ACHN (cell line): ENCODE data around the gene DSCAML1.

Experiments used
- DNase-seq: peaks from one replicate; pipeline ENCODE4 v3.0.0-alpha.2; 2015
- in situ Hi-C: cut with HindIII; loops from 2 replicates; pipeline ENCODE4 v1.10.0; 2017; ENCODE audit warnings: low sequenced_read_pairs, low pct_ligation_motif_present, low pct_unique_long_range_greater_than_20kb

The DSCAML1 gene

DNA sequence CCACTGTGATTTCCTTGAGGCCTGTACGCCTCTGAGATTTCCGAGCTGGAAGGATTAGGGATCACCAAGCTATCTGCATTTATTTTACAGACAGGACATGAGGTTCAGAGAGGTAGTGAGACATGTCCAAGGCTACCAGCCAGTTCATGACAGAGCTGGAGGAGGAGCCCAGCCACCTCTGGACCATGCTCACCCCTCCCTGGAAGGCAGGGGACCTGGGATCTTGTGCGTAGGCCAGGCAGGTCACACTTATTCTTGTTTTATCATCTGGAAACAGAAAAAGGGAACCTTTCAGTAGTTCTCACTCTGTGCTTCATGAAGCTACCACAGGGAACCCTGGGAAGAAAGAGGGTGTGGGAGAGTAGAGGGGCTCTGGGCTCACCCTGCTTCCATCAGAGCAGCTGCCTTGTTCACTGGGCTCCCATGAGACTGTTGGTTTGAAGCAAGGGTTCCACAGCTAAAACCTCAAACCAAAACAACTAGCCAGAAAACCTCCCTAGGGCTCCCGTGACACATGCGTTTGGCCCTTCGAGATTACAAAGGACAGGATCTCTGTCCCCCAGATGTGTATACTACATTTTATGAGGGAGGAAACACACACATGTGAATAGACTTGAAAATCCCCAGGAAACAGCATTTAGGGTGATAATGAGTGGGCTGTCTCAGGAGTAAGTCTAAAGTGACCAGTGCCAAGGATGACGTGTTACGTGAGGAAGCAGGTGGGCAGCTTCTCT lies 106.4 kb downstream of the DSCAML1 start:
- DNase-seq, result no peak
- in situ Hi-C loops, result no loop called here

DNA sequence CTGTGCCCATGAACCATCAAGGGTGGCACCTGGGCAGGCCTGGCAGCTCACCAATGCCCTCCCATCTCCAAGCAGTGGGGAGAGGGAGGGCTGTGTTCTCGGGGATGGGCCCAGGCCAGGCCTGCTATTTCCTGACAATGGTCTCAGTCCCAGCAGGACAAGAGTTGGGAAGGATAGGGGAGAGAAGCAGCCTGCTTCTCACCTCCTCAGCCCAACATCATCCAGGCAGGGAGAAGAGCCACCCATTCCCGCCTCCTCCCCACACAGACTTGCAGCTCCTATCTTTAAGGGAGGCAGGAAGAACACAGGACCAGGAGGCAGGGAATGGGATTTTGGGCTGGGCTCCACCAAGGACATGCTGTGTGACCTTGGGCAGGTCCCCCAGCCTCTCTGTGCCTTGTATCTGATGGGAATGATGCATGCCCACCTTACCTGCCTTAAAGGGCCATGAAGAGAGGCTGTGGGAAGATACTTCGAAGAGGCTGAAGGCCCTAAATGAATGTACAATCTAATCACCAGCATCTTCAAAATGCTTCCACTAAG lies 108.7 kb downstream of the DSCAML1 start:
- no peak for DNase-seq
- in situ Hi-C loops, result no loop called here

DNA sequence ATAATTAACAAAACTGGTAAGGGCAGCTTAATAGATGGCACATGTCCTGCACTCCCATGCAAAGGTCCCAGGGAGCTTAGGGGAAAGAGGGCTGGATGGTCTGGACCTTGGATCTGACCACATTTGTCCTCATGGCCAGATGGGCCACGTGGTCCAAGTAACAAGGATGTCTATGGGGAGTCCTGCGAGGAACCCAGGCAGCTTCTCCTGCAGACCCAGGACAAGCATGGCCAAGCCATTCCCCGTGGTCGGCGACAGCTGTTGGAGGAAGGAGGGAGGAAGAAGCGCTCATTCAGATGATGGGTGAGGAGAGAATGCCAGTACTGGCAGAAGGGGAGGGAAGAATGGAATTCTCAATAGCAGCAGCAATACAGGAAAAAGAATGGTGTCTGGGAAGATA lies 109.2 kb downstream of the DSCAML1 start:
- in situ Hi-C loops, result no loop called here
- no peak for DNase-seq

DNA sequence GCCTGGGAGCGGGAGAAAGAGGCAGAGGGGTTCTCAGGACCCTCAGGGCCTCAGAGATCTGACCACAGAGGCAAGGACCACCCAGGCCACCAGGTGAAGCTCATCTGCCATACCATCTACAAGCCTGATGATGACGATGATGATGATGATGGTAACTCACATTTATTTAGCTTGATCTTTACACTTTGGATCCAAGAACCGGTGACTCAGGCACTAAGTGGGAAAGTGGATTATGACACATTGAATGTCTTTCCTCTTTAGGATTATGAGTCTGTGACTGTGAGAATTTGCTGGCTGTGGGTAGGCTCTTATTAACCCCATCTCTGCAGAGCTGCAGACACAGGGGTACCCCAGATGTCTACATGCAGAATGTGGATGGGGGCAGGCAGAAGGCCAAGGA lies 110.3 kb downstream of the DSCAML1 start:
- in situ Hi-C loops, result no loop called here
- no peak for DNase-seq

DNA sequence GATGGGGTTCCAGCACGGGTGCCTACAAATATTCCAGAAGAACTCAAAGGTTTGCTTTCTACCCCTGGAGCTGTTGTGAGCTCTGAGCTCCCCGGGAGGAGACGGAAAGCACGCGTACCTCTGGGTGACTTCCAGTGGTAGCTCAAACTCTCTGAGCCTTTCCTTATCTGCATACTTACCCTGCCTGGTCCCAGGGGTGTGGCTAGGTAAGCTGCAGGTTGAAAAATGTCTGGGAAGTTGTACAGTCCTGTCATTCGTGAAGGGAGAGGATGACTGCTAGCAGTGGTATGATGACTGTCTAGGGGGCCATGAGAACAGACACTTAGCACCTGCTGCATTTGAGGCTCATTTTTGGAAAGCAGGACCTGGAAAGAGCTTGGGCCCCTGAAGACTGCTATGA lies 111.5 kb downstream of the DSCAML1 start:
- no peak for DNase-seq
- in situ Hi-C loops, result no loop called here

DNA sequence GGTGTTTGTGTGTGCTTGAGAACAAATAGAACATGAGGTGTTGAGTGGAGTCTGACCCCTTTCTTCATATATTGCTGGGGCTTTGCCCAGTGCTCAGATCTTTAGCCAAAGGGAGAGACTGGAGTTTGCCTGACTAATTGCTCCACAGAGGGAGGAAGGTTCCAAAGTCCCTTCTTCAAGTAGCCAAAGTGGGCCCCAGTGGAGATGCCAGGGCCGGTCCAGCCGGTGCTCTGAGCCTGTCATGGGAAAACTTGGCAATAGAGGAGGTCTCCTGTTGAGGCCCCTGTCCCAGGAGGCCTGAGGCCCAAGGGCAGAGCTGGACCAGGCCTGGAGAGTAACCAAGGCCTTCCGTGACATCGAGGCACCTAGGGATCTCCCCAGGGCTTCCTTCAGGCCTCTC lies 112.3 kb downstream of the DSCAML1 start:
- no peak for DNase-seq
- in situ Hi-C loops, result no loop called here

DNA sequence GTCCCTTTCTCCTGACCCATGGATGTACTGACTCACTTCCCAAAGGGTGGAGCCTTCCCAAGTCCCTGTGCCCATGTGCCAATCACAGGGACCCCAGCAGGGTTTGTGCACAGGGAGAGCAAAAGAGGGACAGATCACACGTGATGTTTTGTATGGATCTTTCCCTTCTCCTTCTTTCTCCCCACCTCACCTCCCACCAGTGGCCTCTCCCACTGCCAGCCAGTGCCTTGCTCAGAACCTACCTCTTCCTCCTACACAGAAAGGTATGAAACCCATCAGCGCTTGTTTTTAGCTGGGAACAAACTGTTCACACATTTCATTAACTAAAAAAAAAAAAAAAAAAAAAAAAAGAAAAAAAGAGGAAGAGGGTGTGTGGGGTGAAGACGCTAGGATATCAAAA lies 112.9 kb downstream of the DSCAML1 start:
- DNase-seq, result no peak
- in situ Hi-C loops, result no loop called here

DNA sequence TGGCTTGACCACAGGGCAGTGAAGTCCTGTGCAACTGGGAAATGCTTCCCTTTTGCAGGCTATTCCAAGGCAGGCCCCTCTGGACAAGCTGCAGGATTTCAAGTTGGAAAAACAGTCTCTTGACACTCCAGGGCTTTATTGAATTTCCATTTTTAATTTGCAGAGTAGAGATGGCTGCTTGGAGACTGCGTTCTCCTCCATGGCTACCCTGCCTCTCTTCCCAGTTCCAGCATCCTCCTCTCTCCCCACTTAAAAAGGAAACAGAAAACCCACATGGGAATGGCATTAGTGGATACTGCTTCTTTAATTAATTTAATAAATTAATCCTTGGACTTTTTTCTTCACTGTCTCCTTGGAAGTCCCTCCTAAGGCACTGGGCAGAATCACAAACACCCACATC lies 115.6 kb downstream of the DSCAML1 start:
- no peak for DNase-seq
- in situ Hi-C loops, result no loop called here

DNA sequence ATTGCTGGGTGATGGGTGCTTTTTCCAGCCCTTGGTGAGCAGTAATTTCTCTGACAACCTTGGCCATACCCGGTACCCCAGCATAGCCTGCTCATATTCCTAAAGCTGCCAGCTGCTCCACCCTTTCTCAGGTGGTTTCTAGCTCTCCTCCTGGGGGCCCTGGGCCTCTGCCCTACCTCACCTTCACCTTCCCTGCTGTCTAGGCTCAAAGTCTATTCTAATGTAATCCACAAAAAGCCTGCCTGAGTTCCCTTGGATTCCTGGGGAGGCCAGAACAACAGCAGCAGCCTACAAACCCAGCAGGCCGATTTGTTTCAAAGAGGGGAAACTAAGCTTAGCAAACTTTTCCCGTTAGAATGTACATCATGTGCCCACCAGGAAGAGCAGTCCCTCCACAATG lies 117.6 kb downstream of the DSCAML1 start:
- DNase-seq, result no peak
- in situ Hi-C loops, result no loop called here

DNA sequence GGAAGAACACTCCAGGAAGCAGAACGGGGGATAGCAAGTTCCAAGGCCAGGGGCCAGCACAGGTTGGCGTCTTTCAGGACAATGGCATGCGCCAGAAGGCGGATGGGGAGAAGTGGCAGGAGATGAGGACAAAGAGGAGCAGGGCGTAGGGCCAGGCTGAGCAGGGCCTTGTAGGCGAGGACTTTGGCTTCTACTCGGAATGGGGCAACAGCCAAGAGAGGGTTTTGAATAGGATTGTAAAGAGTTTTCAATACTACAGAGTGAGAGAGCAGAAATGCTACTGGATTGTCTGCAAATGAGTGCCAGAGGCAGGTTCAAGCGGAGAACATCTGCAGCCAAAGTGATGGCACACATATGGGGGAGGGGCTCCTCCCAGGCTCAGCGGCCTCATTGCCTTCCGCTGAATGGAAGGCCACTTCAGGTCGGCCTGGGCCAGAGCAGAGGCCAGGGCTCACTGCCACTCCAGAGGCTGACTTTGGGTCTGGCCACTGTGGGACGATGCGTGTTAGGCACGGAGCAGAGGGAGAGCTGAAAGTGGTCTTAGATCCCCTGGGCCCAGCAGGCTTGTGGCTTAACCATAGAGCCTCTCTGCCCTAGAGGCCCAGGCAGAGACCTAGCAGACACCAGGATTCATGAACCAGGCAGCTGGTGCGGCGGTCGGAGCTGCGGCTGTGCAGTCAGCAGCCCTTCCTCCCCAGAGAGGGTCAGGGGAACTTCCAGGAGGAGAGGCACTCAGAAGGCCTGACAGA lies 118.2 kb downstream of the DSCAML1 start:
- in situ Hi-C loops, result no loop called here
- no peak for DNase-seq

DNA sequence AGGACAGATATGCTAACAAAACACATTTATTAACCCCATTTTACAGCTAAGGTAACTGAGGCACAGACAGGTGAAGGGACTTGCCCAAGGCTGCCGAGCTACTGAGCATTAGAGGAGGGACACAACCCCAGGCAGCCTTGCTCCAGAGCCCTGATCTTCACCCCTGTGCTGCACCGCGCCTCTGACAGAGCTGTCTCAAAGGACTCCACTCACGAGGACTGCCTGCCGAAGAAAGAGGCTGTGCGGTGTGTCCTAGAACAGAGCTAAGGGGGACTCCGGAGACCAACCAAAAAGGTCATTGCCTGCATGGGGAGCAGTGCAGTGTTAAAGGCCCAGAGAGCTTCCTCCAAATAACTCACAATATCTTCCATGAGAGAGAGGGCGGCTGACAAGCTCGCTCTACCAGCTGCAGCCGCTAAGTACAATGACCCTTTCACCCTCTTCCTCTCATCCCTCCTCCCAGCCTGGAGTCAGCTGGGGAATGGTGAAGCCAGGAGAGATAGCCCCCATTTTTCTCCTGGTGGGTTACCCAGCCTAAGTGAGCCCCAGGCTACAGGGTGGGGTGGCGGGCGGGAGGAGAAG lies 119.2 kb downstream of the DSCAML1 start:
- in situ Hi-C loops, result no loop called here
- DNase-seq, result no peak

DNA sequence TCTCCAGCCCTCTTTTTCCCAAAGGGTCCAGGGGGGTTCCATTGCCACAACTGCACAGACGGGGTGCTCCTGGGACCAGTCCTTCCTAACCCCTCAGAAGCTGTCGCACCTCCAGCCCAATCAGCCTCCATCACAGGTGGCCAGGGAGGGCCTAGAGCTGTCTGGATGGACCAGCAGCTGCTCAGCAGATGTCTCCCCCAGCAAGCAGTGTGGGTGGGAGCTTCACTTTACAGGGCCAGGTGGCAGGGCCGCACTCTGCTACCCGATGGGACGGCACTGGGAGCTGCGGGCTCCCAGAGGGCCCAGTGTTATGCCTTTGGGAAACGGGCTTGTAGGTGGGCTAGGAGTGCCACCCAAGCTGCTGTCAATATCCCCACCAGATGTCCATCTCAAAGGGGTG lies 120.5 kb downstream of the DSCAML1 start:
- in situ Hi-C loops, result no loop called here
- no peak for DNase-seq

DNA sequence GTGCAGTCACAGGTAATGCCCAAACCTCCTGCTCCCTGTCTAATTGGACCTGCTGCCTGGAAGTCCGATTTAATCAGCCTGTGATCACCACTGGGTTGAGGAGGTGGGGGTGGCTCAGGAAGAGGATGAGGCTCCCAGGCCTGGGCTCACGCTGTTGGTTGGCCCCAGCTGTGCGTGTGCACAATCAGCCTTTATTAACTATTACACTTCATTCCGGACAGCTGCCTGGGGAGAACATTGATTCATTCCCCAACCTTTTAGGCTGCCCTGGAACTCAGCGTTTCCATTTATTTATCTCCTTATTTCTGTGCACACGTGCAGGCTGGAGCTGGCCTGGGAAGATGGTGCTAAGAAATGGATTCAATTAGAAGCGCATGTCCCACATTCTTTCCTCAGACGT lies 123.4 kb downstream of the DSCAML1 start:
- no peak for DNase-seq

DNA sequence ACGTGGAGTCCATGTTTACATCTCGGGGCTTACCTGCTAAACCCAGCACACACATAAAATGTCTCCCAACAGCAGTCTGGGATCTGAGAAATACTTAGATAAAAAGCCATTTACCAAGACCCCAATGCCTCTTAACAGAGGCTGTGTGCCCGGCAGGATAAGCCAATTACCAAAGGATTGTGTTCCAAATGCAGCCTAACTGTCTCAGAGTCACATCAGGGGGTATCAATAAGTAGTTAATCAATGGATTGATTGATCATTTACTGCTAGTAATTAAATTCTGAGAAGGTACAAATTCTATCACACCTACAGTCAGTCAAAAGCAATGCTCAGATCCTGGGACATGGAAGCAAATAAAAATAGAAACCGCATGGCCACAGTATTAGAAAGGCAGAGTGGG lies 125.6 kb downstream of the DSCAML1 start:
- DNase-seq, result no peak
- in situ Hi-C loops, result no loop called here

More for the DNA sequence above, 123.4 kb downstream of the DSCAML1 start:
- in situ Hi-C loops, result no loop called here

DNA sequence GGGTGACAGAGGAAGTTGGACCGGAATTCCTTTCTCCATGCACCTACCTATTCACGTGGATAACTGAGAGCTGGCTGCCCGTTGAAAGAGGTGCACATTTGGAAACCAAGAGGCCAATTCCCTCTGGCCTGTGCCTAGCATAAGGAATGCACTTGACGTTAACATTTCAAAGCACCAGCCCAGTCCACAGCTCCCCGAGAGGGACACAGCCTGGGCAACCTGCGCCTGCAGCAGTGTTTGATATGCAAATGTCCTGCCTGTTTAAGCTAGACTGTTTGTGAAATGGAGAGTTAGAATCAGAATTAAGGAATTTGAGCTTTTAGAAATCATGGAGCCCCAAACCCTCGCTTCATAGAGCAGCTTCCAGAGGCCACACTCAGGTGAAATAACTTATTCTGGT lies 126.1 kb downstream of the DSCAML1 start:
- in situ Hi-C loops, result no loop called here
- no peak for DNase-seq

DNA sequence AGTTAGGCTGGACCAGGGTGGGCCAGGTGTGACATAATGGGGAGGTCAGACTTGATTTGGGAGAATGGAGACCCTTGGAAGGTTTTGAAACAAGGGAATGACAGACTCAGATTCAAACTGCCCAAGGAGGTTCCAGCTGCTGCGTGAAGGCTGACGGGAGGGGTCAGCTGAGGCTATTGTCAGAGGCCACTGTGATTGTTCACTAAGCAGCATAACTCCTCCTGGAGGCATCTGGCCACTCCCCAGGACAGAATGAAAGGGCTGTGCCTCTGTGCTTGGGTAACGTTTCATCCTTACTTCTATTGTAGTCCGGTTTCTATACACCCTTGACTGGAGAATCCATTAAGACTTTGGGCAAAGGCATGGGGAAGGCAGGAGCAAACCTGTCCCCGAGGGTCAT lies 126.6 kb downstream of the DSCAML1 start:
- no peak for DNase-seq
- in situ Hi-C loops, result no loop called here

DNA sequence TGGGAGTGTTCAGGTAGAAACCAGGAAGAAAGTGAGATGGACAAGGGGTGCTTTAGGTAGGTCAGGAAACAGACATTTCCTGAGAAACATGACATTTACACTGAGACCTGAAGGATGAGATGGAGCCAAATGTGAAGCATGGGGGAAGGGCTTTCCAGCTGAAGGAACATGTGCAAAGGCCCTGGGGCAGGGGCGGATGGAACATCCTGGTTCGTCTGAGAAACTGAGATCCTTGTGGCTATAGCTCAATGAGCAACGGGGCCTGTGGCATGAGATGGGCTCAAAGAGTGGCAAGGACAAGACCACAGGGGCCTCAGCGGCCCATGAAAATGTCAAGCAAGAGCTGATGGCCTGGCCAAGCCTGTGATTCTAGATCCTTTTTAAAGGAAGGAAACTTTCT lies 127.4 kb downstream of the DSCAML1 start:
- in situ Hi-C loops, result no loop called here
- no peak for DNase-seq

DNA sequence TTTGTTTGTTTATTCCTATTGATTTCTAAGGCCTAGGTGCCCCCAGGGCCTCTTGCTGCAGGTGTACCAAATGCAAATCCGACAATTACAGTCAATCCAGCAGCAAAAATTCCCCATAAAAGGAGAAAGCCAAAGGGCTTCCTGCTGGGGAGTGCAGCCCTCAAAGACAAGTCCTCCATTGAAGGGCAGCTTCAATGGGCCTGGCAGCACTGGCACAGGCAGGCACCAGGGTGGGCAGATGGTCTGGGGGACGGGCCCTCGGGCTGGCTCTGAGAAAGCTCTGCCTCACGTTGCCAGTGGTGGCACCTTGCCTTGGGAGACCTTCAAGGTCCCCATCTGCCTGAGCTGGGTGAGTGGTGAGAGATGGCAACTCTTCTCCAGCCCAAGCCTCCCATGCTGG lies 128.0 kb downstream of the DSCAML1 start:
- in situ Hi-C loops, result no loop called here
- DNase-seq, result no peak

DNA sequence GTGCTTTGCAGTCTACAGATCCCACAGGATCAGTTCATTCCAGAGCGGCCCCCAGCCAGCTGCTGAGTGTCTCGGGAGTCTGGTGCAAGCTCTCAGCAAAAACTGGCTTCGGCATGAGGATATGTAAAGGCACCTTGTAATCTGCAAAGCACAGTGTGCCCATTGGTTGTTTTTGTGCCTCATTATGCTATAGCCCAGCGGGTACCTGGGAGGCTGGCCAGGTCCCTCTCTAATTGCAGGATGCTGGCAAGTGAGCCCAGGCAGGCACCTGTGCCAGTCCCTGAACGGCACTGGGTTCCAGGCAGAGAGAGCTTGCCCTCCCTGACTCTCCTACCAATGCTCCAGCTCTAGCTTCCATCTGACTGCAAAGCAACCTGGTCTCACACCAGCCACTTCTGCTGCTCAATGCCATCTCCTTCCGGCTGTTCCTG lies 128.7 kb downstream of the DSCAML1 start:
- in situ Hi-C loops, result no loop called here
- no peak for DNase-seq

DNA sequence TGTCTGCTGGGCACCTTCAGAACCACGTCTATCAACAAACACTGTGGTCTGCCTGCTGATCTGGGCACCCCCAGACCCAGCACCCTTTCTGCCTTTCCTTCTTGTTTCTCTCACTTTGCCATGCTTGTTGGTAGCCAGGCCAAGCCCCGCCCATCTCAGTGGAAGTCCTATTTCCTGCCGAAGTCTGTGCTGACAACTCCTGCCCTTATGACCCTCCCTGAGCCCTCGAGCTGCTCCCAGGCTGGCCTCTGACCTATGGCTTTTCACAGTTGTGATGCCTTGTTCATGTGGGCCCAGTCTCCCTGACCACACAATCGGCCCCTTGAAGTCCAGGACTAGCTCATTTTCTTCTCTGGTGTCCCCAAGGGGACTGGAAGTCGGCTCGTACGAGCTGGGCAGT lies 132.1 kb downstream of the DSCAML1 start:
- in situ Hi-C loops, result no loop called here
- DNase-seq, result no peak
